HepG2 (cell line): ENCODE results near the gene NRN1L. TPM values are rescaled to one million over a fixed set of nuclear protein-coding genes. Genes with fewer than 3 reads are reported as not detected.

Source experiments
- NFAT5 ChIP-seq: sonication (generic); formaldehyde crosslinking; IDR thresholded peaks from 2 replicates; pipeline ENCODE4 v1.4.0; 2020; ENCODE audit warnings: missing genetic modification reagents
- POLR2A ChIP-seq, 2 experiments: IDR thresholded peaks; 2 replicates each; pipeline ENCODE4 v1.6.1; 2011; ENCODE audit warnings: low read depth in 2 of 2, low read length in 2 of 2, mild to moderate bottlenecking in 1 of 2, moderate library complexity in 1 of 2; ENCODE audit not compliant: insufficient read depth in 1 of 2
- RBFOX2 ChIP-seq: fragments of 200-400 bp; formaldehyde crosslinking; IDR thresholded peaks from 2 replicates; pipeline ENCODE4 v1.6.1; 2017; ENCODE audit warnings: low read depth, mild to moderate bottlenecking, low read length
- RFX5 ChIP-seq: IDR thresholded peaks from 2 replicates; pipeline ENCODE4 v1.6.1; 2011; ENCODE audit warnings: low read depth, low read length, improper control_type of control experiment
- RXRA ChIP-seq: sonication (generic); formaldehyde crosslinking; IDR thresholded peaks from 2 replicates; pipeline ENCODE4 v1.5.1; 2020; ENCODE audit warnings: missing genetic modification reagents
- SATB2 ChIP-seq: sonication (generic); formaldehyde crosslinking; IDR thresholded peaks from 2 replicates; pipeline ENCODE4 v1.5.0; 2020; ENCODE audit warnings: missing genetic modification reagents
- TERF1 ChIP-seq: sonication (generic); formaldehyde crosslinking; IDR thresholded peaks from 2 replicates; pipeline ENCODE4 v1.8.0; 2022; ENCODE audit warnings: mild to moderate bottlenecking, missing genetic modification reagents, moderate library complexity
- ZBTB49 ChIP-seq: sonication (generic); formaldehyde crosslinking; IDR thresholded peaks from 2 replicates; pipeline ENCODE4 v1.4.0; 2020; ENCODE audit warnings: missing genetic modification reagents, borderline replicate concordance
- ZFP41 ChIP-seq: sonication (generic); formaldehyde crosslinking; IDR thresholded peaks from 2 replicates; pipeline ENCODE4 v1.4.0; 2020; ENCODE audit warnings: mild to moderate bottlenecking, missing genetic modification reagents, borderline replicate concordance
- ZNF136 ChIP-seq: sonication (generic); formaldehyde crosslinking; IDR thresholded peaks from 2 replicates; pipeline ENCODE4 v1.8.1; 2022; ENCODE audit warnings: low read depth, mild to moderate bottlenecking, moderate library complexity, missing genetic modification reagents
- ZNF20 ChIP-seq: sonication (generic); formaldehyde crosslinking; IDR thresholded peaks from 2 replicates; pipeline ENCODE4 v1.4.0; 2020; ENCODE audit warnings: mild to moderate bottlenecking, moderate library complexity, missing genetic modification reagents
- ZNF354B ChIP-seq: sonication (generic); formaldehyde crosslinking; IDR thresholded peaks from 2 replicates; pipeline ENCODE4 v1.8.0; 2022; ENCODE audit warnings: mild to moderate bottlenecking, missing genetic modification reagents
- ZNF556 ChIP-seq: sonication (generic); formaldehyde crosslinking; IDR thresholded peaks from 2 replicates; pipeline ENCODE4 v1.4.0; 2020; ENCODE audit warnings: mild to moderate bottlenecking, missing genetic modification reagents, borderline replicate concordance
- ZNF772 ChIP-seq: sonication (generic); formaldehyde crosslinking; IDR thresholded peaks from 2 replicates; pipeline ENCODE4 v1.5.0; 2020; ENCODE audit warnings: mild to moderate bottlenecking, missing genetic modification reagents
- ZNF781 ChIP-seq: sonication (generic); formaldehyde crosslinking; IDR thresholded peaks from 2 replicates; pipeline ENCODE4 v1.5.1; 2020; ENCODE audit warnings: borderline replicate concordance, mild to moderate bottlenecking, missing genetic modification reagents; ENCODE audit errors: not compliant biosample characterization
- polyA plus RNA-seq, 8 experiments: library from polyadenylated mRNA; depleted of rRNA in 3 of 8; stranded (reverse) in 7 of 8; unstranded in 1 of 8; fragments of >200 nt; fragmentation: Illumina TruSeq in 4 of 8; extraction: Trizol in 4 of 8; gene quantifications; 2 replicates each; pipeline versions ENCODE4 v1.2.1 to v1.2.3, GENCODE V29; 2011 to 2016; ENCODE audit warnings: low read depth in 4 of 8, missing spikeins in 1 of 8, mixed read lengths in 1 of 8; ENCODE audit not compliant: insufficient read depth in 1 of 8
- total RNA-seq, 5 experiments: library from RNA; depleted of rRNA; stranded (reverse); fragments of >200 nt; fragmentation: Illumina TruSeq; extraction: Trizol; gene quantifications; 2 replicates each; pipeline ENCODE4 v1.2.3, GENCODE V29; 2016; ENCODE audit warnings: low read depth in 1 of 5
- TF ChIP-seq, protein P1 (sequence below): sonication (generic); formaldehyde crosslinking; IDR thresholded peaks from 2 replicates; pipeline ENCODE4 v1.8.1; 2023; ENCODE audit warnings: mild to moderate bottlenecking, missing genetic modification reagents
- TF ChIP-seq, protein P2 (sequence below): sonication (generic); formaldehyde crosslinking; conservative IDR thresholded peaks from 2 replicates; pipeline ENCODE4 v1.8.0; 2022; ENCODE audit warnings: low read depth, missing genetic modification reagents

NRN1L gene
- total and polyA plus RNA-seq, 2 of the 13 experiments (the other 11 are each of a cell fraction or from before 2014, with no cell fraction given): 0.53 to 1.2 TPM

- TF ChIP-seq NFAT5 (CRISPR knock-in tag): 0 out of 2 replicates have a peak, but pooled peaks have one; percentile 26
- TF ChIP-seq RXRA: peak; percentile 50
- TF ChIP-seq, protein P1, sequence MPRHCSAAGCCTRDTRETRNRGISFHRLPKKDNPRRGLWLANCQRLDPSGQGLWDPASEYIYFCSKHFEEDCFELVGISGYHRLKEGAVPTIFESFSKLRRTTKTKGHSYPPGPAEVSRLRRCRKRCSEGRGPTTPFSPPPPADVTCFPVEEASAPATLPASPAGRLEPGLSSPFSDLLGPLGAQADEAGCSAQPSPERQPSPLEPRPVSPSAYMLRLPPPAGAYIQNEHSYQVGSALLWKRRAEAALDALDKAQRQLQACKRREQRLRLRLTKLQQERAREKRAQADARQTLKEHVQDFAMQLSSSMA (CRISPR knock-in tag): 0 out of 2 replicates have a peak, but pooled peaks have one; percentile 55
- peak; percentile 48 for TF ChIP-seq ZNF772 (CRISPR knock-in tag)
- TF ChIP-seq ZNF354B: peak; percentile 88; the same call in 1 of the 2 replicates
- TF ChIP-seq RBFOX2: peak; percentile 97
- TF ChIP-seq ZNF20 (CRISPR knock-in tag): no peak
- TF ChIP-seq ZBTB49 (CRISPR knock-in tag): peak; percentile 93; the same call in 1 of the 2 replicates
- TF ChIP-seq ZNF136 (CRISPR knock-in tag): peak; percentile 69
- TF ChIP-seq TERF1: no peak
- peak; percentile 89; the same call in 1 of the 2 replicates for TF ChIP-seq SATB2 (CRISPR knock-in tag)
- no peak for TF ChIP-seq ZNF781
- peak; percentile 72 for TF ChIP-seq ZFP41 (CRISPR knock-in tag)
- peak in 1 of 2 experiments; percentile 79; a peak in 2 of 4 replicates for TF ChIP-seq POLR2A (IDR thresholded peaks at IDR 0.05; ENCODE audit: insufficient read depth in 1 of 2, low read depth in 2 of 2, low read length in 2 of 2)
- TF ChIP-seq, protein P2, sequence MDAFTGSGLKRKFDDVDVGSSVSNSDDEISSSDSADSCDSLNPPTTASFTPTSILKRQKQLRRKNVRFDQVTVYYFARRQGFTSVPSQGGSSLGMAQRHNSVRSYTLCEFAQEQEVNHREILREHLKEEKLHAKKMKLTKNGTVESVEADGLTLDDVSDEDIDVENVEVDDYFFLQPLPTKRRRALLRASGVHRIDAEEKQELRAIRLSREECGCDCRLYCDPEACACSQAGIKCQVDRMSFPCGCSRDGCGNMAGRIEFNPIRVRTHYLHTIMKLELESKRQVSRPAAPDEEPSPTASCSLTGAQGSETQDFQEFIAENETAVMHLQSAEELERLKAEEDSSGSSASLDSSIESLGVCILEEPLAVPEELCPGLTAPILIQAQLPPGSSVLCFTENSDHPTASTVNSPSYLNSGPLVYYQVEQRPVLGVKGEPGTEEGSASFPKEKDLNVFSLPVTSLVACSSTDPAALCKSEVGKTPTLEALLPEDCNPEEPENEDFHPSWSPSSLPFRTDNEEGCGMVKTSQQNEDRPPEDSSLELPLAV (CRISPR knock-in tag): no peak; the same call in 1 of the 2 replicates
- TF ChIP-seq RFX5: no peak
- peak; percentile 92; the same call in 1 of the 2 replicates for TF ChIP-seq ZNF556 (CRISPR knock-in tag)
These were observed 50.9 kb downstream of the NRN1L start (continued) for GRCh38 chr16:67935402-67936123.
